Central memory CD8-positive, alpha-beta T cell (primary cell): ENCODE measurements around the gene RAB12.

Experiments
- ATAC-seq: fragments of 150-1000 bp; cut with Tn5 transposase; replicated peaks from 2 replicates; pipeline ENCODE4 v1.10.0; 2022; ENCODE audit warnings: mild to moderate bottlenecking, moderate FRiP score, moderate number of reproducible peaks; ENCODE audit not compliant: poor library complexity, severe bottlenecking; ENCODE audit errors: extremely low read depth
- DNase-seq, 2 donors: peaks; one replicate each; pipeline ENCODE4 v3.0.0; 2021; ENCODE audit warnings: low spot score in 2 of 2
- H3K27ac Mint-ChIP-seq: one replicate; pipeline ENCODE4 v1.8.0; 2022; ENCODE audit warnings: low read depth, mild to moderate bottlenecking, moderate library complexity, mixed read lengths
- H3K27me3 Mint-ChIP-seq: one replicate; pipeline ENCODE4 v1.8.0; 2022; ENCODE audit warnings: mixed read lengths
- H3K36me3 Mint-ChIP-seq: one replicate; pipeline ENCODE4 v1.8.0; 2022; ENCODE audit warnings: mild to moderate bottlenecking, moderate library complexity, mixed read lengths; ENCODE audit not compliant: insufficient read depth
- H3K4me1 Mint-ChIP-seq: one replicate; pipeline ENCODE4 v1.8.0; 2022; ENCODE audit warnings: mixed read lengths
- H3K4me3 Mint-ChIP-seq: one replicate; pipeline ENCODE4 v1.8.0; 2022; ENCODE audit warnings: mild to moderate bottlenecking, moderate library complexity, mixed read lengths
- H3K9me3 Mint-ChIP-seq: one replicate; pipeline ENCODE4 v1.8.0; 2022; ENCODE audit warnings: mixed read lengths

RAB12 gene

DNA sequence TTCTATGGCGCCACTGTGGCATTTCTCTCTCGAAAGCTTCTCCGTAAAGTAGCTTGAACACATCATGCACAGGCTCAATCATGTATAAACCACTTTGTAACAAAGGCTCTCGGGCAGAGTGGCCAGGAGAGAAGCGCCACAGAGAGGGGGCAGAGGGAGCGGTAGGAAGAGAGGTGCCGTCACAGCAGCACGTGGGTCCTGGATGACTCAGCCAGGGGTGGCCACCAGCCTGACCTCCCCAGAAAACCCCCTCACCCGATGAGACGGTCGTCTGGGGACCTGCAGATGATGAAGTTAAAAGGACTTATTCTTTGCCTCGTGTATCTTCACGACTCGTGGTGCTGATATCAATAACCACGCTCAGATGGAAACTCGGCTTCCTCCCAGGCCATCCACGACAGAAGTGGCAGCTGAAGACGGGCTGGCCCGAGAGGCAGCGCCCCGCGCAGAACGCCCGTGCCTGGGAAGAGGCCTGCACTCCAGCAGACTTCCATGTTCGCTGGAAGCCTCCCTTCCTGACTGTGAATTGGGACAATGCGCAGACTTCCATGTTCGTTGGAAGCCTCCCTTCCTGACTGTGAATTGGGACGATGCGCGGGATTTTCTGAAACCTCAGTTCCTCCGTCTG is 49.7 kb downstream of the RAB12 start:
- no peaks in the 10 kb centered on the region for H3K4me1 Mint-ChIP-seq
- no peak overlapping the region for H3K27ac Mint-ChIP-seq
- peaks cover 62% of the 10 kb centered on the region for H3K27me3 Mint-ChIP-seq
- DNase-seq (no peak), ATAC-seq (no peak)
- H3K36me3 Mint-ChIP-seq: no peaks in the 10 kb centered on the region
- no peak overlapping the region for H3K4me3 Mint-ChIP-seq
- H3K9me3 Mint-ChIP-seq: no peaks in the 10 kb centered on the region

DNA sequence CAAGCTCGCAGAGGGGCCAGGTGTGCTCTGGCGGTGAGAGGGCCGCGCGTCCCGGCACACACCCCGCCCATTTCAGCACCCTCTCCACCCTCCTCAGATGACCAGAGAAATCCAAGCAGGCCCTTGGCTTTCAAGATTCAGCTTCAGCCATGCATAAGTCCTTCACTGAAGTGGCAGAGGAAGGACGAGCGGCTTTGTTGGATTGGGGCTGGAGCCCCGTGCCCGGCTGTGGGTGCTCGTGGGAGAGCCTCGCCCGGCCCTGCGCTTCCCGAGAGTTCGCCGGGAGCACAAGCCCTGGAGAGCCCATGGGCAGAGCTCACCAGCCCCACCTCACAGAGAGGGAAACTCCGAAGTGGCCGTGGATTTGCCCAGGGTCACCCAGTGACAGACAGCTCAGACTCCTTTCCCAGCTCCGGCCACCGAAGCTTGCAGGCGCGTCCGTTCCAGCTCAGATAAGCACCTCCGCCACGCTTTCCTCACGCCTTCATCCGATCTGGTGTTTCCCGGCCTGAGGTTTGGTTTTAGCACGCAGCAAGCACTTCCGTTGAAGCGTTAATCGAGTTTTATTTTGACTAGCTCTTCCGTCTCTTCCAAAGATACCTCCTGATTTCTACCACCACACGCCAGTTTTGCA is 50.5 kb downstream of the RAB12 start:
- no peaks in the 10 kb centered on the region for H3K9me3 Mint-ChIP-seq
- peaks cover 55% of the 10 kb centered on the region for H3K27me3 Mint-ChIP-seq
- H3K4me3 Mint-ChIP-seq: no peak overlapping the region
- ATAC-seq (no peak), DNase-seq (no peak)
- no peak overlapping the region for H3K27ac Mint-ChIP-seq
- H3K4me1 Mint-ChIP-seq: no peaks in the 10 kb centered on the region
- H3K36me3 Mint-ChIP-seq: no peaks in the 10 kb centered on the region

DNA sequence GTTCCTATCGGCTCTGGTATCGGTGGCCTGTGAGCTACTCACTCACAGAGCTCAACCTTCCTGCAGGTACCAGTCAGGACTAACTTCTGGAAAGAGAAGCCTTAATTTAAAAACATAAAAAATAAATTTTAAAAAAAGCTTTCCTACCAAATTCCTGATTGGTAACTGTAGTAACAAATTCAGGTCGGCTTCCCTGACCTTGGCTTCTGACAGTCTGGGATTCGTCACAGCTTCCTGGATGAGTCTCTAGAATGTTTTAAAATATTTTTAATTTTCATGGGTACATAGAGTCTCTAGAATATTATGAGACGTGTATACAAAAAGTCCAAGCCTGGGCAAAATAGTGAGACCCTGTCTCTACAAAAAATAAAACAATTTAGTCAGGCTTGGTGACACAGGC is 51.1 kb downstream of the RAB12 start:
- ATAC-seq (no peak), DNase-seq (no peak)
- H3K27me3 Mint-ChIP-seq: peaks cover 49% of the 10 kb centered on the region
- H3K36me3 Mint-ChIP-seq: no peaks in the 10 kb centered on the region
- no peaks in the 10 kb centered on the region for H3K4me1 Mint-ChIP-seq
- H3K27ac Mint-ChIP-seq: no peak overlapping the region
- H3K9me3 Mint-ChIP-seq: no peaks in the 10 kb centered on the region
- no peak overlapping the region for H3K4me3 Mint-ChIP-seq

DNA sequence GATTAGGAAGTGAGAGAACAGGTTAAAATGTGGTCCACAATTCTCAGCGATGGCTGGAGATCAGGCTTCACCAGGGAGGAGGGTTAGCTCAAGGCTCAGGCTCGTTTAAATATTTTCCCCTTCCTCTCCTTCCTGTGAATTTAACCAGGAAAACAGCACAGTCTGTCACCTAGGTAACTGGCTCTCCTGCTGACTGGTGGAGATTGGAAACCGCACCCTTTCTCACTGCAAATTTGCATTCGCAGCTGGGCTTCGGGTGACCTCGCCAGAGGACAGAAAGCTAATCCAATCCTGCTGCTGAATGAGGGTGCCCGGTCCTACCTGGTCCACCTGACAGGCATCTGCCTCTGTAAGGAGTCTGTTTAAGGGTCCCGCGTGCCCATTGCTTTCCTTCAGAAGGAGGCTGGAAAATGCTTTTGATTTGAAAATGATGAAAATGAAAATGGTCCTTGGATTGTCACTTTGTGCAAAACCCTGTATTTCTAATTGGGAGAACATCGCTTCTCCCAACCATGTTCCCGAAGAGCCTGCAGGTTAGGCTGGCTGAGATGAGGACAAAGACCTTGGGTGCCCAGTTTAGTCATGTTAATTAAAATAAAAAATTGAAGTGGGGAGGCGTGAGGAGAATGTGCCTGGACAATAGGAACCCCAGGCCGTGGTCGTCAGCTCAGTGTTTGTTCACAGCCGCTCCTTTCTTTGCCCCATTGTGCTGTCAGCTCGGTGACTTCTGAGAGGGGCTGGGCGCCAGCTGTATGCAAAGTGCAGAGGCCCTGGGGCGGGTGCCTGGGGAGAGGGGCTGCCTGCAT is 52.7 kb downstream of the RAB12 start:
- H3K27me3 Mint-ChIP-seq: peaks cover 36% of the 10 kb centered on the region
- no peak overlapping the region for H3K4me3 Mint-ChIP-seq
- DNase-seq (no peak), ATAC-seq (no peak)
- no peaks in the 10 kb centered on the region for H3K4me1 Mint-ChIP-seq
- no peaks in the 10 kb centered on the region for H3K36me3 Mint-ChIP-seq
- no peak overlapping the region for H3K27ac Mint-ChIP-seq
- no peaks in the 10 kb centered on the region for H3K9me3 Mint-ChIP-seq

DNA sequence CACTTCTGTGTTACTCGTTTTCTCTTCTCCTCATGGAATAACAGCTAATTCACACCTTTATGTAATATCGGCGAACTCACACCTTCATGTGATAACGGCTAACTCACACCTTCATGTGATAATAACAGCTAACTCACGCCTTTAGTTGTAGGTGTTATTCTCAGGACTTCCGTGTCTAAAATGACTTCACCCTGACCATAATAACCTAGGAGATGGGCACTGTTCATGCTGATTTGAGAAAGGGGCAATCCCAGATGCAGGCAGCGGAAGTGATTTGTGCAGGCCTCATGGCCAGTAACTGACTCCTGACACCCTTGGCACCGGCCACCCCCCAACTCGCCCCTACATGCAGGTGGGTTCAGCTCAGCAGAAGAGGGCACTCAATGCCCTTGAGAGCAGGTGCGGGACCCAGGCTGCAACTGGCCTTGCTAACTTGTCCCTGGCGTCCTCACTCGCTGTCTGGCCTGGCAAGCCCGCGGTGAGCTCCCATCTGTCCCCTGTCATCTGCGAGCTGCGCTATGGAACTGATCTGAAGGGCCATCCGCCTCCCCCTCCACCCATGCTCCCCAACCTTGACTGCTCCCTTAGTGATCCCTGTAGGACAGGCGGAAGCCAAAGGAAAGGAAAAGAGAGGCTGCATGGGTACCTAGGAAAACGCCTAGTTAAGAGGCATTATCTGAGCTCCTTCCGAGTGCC is 53.5 kb downstream of the RAB12 start:
- ATAC-seq: no peak
- Mint-ChIP-seq H3K4me3 (no peak overlapping the region), H3K36me3 (no peaks in the 10 kb centered on the region), H3K9me3 (no peaks in the 10 kb centered on the region), H3K27ac (no peak overlapping the region), H3K27me3 (peaks cover 30% of the 10 kb centered on the region), H3K4me1 (no peaks in the 10 kb centered on the region)
- DNase-seq: no peak

DNA sequence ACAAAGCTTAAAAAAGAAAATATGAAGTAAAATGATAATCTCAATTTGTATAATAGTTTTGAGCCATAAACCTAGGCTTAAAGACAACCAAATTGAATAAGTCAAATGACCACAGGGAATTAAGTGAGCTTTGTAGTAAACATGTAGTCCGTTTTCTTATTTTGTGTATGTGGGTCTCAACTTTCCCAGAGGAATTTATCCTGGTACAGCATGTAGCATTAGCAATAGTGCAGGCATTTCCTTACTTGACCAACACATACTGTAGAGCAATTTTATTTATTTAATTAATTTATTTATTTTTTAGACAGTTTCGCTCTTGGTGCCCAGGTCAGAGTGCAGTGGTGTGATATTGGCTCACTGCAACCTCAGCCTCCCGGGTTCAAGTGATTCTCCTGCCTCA is 58.6 kb downstream of the RAB12 start:
- H3K27ac Mint-ChIP-seq: no peak overlapping the region
- DNase-seq (no peak), ATAC-seq (no peak)
- H3K4me1 Mint-ChIP-seq: no peaks in the 10 kb centered on the region
- H3K36me3 Mint-ChIP-seq: no peaks in the 10 kb centered on the region
- H3K27me3 Mint-ChIP-seq: peaks cover 7% of the 10 kb centered on the region
- H3K9me3 Mint-ChIP-seq: no peaks in the 10 kb centered on the region
- no peak overlapping the region for H3K4me3 Mint-ChIP-seq

DNA sequence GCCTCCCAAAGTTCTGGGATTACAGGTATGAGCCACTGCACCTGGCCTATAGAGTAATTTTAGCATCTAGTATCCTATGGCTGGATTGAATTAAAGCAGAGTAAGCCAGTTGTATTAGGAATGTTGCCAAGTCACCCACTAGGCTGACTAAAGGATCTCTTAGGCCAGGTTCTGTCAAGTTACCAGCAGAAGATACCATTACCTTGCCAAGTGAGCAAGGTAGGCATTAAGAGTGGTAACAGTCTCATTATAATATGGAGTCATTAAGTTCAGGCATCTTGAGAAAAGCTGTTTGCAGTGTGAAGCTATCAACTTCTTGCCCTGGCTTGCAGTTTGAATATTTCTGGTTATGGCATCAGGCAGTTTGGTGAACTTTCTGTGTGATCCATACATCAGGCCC is 59.1 kb downstream of the RAB12 start:
- H3K27ac Mint-ChIP-seq: no peak overlapping the region
- no peak for ATAC-seq

DNA sequence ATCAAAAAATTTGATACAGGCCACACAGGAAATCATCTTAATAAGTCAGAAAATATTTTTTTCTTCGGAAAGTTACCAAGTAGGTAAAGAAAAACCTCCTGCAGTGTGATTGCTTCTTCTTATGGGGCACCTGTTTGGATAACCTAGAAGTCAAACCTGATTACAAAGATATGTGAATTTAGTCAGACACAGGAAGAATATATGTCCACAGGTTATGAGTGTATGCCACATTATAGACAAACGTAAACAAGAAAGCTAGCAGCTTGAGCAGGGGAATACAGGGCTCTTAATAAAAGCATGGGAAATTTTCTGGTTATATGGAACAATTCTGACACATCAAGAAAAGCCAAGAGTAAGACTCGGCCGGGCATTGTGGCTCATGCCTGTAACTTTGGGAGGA is 60.3 kb downstream of the RAB12 start:
- Mint-ChIP-seq H3K27me3 (no peaks in the 10 kb centered on the region), H3K36me3 (no peaks in the 10 kb centered on the region), H3K4me3 (no peak overlapping the region), H3K27ac (no peak overlapping the region), H3K9me3 (no peaks in the 10 kb centered on the region), H3K4me1 (no peaks in the 10 kb centered on the region)
- no peak for ATAC-seq
- DNase-seq: no peak

More for the DNA sequence above, 59.1 kb downstream of the RAB12 start:
- Mint-ChIP-seq H3K4me1 (no peaks in the 10 kb centered on the region), H3K9me3 (no peaks in the 10 kb centered on the region), H3K36me3 (no peaks in the 10 kb centered on the region), H3K4me3 (no peak overlapping the region), H3K27me3 (peaks cover 2% of the 10 kb centered on the region)
- DNase-seq: no peak

DNA sequence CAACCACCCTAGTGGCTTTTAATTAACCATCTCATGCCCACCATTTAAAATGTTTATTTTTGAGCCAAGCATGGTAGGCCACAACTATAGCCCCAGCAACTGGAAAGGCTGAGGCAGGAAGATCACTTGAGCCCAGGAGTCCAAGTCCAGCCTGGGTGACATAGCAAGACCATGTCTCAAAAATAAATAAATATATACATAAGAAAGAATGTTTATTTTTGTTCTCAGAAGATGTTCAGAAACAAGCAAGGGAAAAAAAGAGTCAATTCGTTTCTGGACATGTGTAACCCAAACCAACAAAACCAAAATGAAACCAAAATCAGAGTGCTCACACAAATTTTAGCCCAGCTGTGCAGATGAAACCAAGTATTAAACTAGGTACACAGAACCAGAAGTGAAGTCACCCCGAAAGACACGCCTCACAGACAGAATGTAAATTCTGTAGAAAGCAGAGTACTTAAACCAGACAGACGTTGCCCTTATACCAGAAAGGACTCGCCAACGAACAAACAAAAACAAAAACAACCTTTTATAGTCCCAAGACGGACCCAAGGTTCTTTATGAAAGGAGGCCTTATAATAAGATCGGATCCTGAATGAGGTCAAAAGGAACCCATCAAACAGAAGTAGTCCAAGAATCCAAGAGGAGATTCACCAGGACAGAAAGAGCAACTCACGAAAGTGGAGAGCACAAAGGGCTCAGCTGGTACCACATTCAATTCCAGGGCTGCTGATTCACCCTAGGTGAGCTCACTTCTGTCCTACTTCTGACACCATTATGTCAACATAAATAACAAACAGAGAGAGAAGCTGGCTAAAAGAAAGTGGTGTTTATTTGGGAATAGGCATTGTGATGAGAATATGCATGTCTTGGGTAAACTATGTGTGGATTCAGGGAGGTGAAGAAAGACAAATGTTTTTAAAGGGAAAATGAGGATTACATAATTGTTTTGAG is 64.3 kb downstream of the RAB12 start:
- Mint-ChIP-seq H3K27ac (no peak overlapping the region), H3K4me1 (no peaks in the 10 kb centered on the region), H3K9me3 (no peaks in the 10 kb centered on the region), H3K27me3 (no peaks in the 10 kb centered on the region), H3K36me3 (no peaks in the 10 kb centered on the region), H3K4me3 (no peak overlapping the region)
- DNase-seq (no peak), ATAC-seq (no peak)

DNA sequence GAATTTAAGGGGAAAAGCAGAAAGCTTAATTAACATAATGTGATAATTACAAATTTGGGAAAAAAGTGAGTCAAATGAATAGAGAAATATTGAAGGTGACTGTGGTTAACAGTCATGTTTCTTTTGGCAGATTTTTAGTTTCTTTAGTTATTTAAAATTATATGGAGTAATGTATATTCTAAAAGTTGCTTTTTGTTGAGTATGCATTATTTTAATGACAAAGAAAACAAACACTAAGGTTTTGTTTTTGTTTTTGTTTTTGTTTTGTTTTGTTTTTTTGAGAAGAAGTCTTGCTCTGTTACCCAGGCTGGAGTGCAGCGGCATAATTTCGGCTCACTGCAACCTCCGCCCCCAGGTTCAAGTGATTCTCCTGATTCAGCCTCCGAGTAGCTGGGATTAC is 65.8 kb downstream of the RAB12 start:
- no peaks in the 10 kb centered on the region for H3K9me3 Mint-ChIP-seq

DNA sequence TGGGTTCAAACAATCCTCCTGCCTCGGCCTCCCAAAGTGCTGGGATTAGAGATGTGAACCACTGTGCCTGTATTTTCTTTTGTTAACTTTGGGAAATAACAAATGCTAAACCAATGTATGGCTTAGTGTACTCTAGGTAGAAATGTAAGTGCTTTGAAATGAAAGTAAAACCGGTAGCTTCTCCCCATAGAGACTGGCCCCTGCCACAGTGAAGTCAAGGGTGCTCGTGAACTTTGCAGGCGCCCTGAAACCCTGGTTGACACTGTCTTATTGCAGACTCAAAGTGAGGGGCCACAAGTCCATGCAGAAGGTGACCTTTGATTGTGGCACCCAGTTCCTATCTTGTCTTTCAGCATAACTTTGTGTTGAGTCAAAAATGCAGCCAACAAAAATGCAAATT is 72.0 kb downstream of the RAB12 start:
- no peaks in the 10 kb centered on the region for H3K4me1 Mint-ChIP-seq
- no peak overlapping the region for H3K27ac Mint-ChIP-seq
- no peak for ATAC-seq
- peaks cover 3% of the 10 kb centered on the region for H3K36me3 Mint-ChIP-seq
- H3K4me3 Mint-ChIP-seq: no peak overlapping the region
- DNase-seq: no peak
- peaks cover 10% of the 10 kb centered on the region for H3K27me3 Mint-ChIP-seq
- no peaks in the 10 kb centered on the region for H3K9me3 Mint-ChIP-seq

More for the DNA sequence above, 65.8 kb downstream of the RAB12 start:
- Mint-ChIP-seq H3K4me1 (no peaks in the 10 kb centered on the region), H3K27ac (no peak overlapping the region), H3K36me3 (no peaks in the 10 kb centered on the region), H3K4me3 (no peak overlapping the region), H3K27me3 (no peaks in the 10 kb centered on the region)
- ATAC-seq (no peak), DNase-seq (no peak)

DNA sequence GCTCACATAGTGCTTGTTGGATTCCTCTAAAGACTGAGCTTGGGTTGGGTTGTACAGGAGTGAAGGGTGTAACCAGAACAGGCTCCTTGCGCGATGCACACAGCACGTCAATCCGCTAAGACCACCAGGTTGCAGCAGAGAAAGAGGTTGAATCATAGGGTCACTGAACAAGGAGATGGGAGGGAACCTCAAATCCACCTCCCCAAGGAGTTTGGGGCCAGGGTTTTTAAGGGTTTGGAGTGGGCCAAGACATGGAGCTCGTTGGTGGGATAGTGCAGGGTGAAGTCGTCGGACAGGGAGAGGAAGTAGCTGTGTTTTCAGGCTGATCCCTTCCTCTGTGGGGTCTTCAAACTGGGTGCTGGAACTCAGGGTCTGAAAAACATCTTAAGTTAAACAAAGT is 75.3 kb downstream of the RAB12 start:
- Mint-ChIP-seq H3K9me3 (no peaks in the 10 kb centered on the region), H3K27me3 (peaks cover 27% of the 10 kb centered on the region), H3K36me3 (peaks cover 3% of the 10 kb centered on the region), H3K4me1 (no peaks in the 10 kb centered on the region), H3K4me3 (no peak overlapping the region), H3K27ac (no peak overlapping the region)
- DNase-seq: no peak
- no peak for ATAC-seq
